NCI-H2227 (cell line): ENCODE data around the gene NAALADL2.
A peak's percentile ranks its signal among the peaks of the same experiment; 100 is the strongest.

Experiments used
- DNase-seq: peaks from one replicate; lab custom pipeline; 2025; ENCODE audit not compliant: unreplicated experiment; lab: John Stamatoyannopoulos, UW

Gene NAALADL2

DNA sequence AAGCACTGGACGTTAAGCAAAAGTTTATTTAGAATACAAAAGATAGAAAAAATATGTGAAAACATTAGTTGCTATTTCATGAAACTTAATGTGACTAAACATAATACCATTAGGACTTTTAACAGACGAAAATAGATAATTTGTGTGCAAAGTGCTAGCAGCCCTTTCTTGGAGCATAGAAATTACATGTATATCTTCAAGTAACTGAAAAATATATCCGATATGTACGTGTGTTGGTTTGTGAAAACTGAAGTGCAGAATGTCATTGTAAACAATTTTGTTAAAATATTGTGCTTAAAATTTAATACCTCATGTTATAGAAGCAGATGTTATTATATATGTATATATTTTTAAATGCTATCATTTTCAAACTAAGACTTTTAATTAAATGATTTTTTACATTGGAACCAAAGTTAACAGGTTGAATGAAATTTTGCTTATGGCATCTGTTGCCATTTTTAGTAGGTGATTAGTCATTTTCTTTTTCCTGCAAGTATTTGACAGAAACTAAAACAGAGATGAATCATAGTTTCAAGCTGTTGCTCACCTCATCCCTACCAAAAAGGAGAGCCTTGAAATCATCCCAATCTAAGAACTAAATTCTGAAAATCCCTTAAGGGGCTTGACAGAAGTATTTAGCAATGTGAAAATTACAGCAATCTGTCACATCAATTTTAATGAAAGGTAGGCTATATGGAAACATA lies 334.8 kb downstream of the NAALADL2 start:
- no peak for DNase-seq

DNA sequence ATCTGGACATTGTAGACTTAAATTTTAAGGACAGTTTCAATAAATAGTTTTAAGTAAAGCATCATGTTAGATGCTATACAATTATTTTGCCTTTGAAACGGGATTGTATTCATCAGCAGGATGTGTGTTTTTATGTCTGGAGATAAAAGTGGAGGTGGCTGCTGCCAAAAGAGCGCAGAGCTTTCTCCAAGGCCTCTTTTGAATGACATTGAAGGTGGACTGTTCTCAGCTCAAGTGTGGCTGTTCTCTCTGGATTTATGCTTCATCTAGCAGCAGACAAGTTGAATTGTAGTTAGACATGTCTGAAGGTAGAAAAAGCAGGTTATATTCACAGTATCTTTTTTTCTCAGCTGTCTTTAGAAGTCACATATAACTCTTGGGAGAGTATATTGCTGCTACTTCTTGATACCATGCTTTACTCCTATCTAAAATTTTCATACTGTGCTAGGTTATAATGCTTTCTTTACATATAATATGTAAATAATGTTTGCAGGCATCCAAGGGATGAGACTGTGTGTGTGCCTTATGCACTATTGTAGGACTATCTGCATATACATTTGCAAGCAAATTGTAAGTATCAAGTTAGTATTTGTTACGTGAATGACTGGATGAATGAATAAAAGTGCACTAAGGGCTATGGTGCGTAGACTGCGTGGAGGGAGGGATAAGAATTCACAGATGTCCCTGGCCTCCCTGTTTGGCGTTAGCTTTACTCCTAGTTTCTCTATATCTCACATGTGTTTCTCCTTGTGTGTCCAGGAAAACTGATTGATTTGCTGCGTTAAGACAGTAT lies 340.1 kb downstream of the NAALADL2 start:
- DNase-seq = no peak

DNA sequence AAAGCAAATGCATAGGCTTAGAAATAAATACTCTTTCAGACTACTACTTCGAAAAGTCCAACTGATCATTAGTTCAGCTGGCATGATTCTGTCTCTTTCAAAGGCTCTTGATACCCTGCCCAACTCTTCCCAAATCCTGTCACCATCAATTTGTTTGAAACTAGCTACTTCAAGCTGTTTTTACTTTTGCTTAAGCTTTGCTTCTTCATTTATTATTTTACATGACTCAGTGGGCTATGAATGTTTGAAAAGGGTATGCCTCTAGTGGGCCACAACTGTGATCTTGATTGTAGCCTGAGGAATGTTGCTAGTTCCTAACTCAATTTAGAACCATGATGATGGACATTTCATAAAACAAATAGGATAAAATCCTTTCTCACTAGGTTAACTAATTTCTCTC lies 340.8 kb downstream of the NAALADL2 start:
- no peak for DNase-seq

DNA sequence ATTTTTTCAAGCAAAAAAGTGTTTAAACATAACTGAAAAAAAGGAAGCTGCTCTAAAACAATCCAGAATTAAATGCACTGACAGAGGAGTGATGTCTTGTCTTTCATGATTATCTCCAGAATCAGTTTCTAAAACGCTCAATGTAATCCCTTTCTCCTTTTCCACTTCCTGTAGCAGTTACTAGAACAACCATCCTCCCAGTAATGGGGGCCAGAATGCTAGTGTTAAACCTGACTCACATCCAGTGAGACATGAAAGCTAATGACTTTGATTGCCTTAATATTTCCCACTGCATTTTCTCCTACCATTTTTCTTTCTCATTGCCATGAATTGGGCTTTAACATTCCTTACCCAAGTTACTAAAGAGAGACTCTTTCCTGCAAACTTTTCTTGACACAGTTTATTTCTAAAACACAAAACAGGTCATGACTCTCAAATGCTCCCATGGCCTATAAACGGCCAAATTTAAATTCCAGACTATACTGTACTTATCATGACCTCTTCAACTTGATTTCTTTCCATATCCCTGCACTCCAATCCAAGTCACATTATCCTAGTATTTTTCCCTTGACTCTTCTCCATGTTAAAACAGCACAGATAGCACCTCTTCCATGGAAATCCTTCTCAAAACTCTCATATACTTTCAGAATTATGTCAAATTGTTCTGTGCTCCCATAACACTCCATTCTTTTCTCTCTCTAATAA lies 341.4 kb downstream of the NAALADL2 start:
- no peak for DNase-seq

DNA sequence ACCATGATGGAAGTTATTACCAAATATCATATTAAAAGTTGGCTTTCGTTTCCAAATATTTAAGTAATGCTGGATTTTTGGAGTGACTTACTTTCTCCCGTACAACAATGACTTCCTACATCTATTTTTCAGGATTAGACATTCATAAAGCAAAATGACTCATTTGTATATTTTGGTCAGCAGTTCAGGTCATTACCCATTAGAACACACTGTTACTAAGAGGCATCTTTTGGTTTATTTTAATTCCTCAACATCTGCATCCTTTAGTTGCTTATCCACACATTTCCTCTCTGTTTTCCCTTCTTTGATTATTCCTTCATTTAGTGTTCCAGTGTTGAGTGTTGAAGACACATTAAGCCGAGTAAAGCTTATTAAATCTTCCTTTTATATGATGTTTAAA lies 348.2 kb downstream of the NAALADL2 start:
- no peak for DNase-seq

DNA sequence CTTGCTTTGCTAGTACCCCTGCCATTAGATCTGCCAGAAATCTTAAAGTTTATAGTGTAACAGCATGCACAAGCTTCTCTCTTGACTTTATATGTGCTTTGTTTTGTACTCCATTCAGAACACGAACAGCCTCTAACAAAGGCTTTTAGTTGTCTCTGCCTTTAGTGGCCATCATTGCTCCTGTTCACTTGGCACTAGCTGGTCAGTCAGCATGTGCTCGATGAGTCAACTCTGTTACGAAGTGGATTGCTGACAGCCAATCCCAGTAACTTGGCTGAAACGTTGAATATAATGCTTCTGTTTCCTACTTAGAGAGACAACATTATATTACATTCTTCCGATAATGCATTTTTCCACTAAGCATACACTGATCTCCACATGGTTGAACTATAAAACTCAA lies 349.2 kb downstream of the NAALADL2 start:
- DNase-seq = no peak

DNA sequence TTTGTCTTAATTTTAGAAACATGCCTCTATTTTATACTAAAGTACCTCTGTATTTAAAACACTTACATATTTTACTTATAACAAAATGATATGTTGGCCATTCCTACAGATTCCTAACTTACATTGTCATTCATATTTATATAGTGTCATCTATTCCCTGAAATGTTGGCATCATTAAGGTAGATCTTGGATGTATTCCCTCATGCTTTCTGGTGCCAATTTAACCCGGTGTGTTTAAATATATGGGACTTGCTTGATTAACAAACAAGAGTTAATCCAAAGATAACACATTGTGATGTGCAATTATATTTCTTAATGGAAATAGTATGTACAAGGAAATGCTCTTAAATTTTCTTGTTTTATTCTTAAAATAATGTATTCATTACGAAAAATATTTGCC lies 352.3 kb downstream of the NAALADL2 start:
- no peak for DNase-seq

DNA sequence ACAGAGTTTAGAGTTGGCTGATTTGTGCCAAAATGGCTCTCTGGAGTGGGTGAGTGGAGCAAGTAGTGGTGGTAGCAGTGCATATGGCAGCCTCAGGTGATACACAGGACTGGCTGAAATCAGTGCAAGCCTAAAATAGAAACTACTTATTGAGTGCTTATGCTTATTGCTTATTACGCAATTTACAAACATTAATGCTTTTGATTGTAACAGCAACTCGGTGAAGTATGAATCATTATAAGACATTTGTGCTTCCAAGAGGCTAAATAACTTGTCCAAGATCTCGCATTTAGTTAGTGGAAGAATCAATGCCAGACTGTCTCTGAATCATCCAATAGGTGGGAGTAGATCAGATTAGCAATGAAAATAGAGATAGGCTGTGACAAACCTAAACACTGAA lies 353.8 kb downstream of the NAALADL2 start:
- DNase-seq = no peak

DNA sequence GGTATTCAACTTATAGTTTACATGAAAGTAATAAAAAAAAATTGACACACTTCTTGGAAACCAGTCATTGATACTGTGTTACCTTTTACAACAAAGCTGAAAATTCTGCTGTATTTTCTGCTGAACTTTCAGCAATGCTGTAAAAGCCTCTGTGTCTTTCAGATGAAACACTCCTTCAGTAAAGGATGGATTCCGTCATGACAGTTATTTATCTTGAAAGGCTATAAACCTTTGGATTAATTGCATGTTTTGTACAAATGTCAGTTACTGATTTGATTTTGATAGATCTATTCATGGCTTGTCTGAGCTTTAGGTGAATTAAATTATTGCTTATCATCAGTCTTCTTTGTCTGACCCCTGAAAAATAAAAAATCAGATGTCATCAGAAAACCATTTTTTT lies 355.1 kb downstream of the NAALADL2 start:
- DNase-seq = no peak

DNA sequence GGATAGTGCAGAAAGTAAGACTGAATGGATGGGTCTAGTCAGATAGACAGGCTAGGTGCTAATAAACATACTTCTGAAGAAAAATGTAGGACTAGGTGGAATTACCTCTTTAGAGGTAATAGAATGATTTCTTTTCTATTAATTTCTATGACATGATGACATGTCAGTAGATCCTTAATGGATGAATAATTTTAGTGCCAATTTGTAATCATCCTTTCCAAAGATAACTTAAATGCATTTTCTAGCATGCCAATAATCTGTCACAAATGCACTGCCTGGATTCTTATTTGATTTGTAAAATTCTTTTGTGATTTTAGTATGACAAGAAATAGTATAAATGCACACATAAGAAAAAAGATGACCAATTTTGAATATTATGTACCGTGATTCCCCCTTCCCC lies 356.7 kb downstream of the NAALADL2 start:
- DNase-seq = no peak

DNA sequence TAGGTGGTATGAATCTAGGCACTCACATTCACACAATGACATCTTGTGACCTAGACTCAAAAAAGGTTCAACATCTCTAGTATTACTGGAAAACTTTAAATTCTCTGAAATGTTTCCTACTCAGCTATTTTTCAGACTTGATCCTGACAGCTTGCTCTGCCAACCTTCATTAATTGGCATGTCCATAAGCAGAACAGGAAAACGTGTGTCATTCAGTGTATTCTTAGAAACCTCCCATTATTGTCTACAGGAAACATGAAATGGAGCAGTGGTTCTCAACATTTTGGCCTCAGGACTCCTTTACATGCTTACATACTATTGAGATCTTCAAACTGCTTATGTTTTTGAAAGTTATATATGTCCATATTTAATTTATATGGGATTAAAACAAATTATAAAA lies 363.2 kb downstream of the NAALADL2 start:
- no peak for DNase-seq

DNA sequence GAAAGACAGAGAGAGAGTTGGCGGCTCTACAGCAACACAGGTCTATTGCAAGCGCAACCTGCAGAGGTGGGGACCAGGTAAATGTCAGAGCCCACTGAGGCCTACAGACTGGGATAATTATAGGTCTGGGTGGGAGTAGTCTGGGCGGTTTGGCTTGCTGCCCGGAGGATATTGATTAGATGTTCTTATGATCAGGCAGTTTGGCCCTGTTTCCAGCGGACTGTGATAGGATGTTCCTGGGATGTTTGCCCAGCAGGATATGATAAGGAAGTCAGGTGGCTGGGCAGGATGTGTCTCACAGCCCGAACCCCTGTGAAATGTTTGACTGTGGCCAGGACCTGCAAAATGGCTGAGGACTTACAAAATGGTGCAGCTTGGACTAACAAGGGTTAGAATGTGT lies 364.9 kb downstream of the NAALADL2 start:
- DNase-seq = peak; percentile 82

DNA sequence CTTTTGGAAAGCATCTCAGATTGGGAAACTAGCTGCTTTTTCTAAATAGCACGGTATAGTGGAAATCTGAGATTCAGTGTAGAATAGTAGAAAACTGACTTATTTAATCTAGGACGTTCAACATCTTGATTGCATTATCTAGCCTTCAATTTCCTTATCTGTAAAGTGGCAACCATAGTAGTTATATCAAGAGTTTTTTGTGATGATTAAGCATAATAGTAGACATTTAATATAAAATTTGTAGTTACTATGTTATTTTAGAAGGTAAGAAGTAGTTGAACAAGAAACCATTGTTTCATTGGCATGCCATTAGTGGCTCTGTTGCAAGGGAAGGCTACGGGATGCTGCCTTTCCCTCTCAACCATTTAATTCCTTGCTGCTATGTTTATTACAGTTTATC lies 367.3 kb downstream of the NAALADL2 start:
- DNase-seq = no peak

DNA sequence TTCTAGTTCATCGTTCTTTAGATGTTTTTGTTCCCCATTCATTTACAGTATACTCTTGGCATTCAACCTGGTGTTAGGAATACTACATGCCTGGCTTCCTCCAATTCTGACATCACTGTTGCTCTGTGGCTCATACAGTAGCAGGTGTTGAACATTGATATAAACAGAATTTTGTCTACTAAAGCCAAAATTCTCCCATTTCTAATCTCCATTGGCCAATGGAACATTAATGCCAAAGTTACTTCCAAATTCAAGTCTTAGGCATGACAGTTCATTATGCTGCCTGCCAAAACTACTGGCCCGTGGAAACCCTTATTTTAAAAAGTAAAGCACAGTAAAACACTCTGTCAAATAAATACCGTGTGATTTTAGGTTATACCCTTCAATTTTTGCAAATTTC lies 368.0 kb downstream of the NAALADL2 start:
- DNase-seq = no peak

DNA sequence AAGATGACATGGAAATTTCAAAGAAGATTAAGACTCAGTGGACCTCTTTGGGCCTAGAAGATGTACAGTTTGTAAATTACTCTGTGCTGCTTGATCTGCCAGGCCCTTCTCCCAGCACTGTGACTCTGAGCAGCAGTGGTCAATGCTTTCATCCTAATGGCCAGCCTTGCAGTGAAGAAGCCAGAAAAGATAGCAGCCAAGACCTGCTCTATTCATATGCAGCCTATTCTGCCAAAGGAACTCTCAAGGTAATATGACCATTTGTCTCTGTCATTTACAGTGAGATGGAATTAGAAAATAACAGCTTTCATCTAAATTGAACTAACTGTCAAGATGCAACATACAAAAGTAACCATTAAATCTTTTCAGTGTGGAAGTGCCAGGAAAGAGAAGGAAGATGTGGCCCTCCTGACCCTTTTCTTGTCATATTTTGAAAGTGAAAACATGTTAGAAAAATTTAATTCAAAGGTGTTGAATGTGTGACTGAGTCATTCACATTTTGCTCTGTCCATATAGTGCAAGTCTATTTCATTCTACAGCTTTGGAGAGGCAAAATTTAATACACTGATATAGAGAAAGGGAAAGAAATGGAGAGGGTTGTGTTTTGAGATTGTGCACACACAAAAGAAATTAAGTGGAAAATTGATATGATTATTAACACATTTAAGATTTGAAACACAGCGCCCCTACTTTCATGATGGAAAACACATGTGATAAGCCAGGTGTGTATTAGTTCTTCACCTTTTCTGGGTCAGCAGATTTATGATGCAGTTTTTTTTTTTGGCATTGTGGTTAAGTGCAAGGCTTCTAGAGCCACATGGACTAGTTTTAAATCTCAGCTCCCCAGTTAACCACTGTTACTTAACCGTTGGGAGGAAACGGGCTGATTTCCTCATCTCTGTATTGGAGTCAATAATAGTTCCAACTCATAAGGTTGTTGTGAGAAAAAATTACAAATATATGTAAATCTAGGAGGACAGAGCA lies 375.1 kb downstream of the NAALADL2 start:
- peak; percentile 88 for DNase-seq

DNA sequence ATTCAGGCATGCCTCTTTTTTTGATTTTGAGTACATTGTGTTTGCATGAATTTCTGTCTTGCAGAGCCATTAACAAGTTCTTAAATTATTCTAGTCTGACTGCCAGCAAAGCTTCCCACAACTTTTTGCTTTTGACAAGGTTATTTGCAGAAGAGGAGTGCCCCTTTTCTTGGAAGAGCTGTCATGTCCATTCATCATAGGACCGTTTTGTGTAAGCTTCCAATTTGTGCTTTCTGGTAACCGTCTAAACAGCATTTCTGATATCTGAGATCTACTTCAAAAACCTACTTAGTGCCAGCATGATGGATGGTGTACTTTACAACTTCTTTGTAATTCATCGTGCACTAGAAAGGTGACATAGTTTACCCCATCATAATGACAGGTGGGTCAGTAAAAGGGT lies 379.7 kb downstream of the NAALADL2 start:
- peak; percentile 60 for DNase-seq

DNA sequence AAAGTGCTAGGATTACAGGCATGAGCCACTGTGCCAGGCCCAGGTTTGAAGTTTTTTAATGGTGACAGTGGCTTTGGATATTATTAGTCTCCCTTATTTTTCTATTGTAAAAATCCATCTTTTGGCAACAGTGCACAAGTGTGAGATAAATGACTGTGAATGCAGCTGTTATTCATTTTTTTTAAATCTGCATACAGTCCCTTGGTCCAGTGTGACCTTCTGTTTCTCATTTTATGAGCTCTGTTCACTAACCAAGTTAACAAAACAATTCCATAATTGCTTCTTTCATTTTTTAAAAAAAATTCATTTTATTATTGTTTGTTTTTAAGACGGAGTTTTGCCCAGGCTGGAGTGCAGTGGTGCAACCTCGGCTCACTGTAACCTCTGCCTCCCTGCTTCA lies 381.8 kb downstream of the NAALADL2 start:
- DNase-seq = no peak

DNA sequence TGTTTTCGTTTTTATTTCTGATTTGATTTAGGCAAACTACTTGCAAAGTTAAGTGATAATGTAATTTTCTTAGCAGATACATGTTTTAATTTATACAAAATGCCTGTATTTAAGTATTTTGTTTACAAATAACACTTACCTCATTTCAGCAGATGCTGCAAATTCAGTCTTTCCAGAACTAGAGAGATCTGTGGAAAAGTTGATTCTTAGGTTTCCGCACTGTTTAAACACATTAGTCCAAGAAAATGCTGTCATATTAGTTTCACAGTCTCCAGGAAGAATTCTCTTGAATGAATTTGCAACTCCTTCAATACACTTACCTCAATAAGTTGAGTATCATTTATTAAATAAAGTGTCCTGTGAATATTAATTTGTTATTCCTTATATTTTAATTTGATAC lies 383.1 kb downstream of the NAALADL2 start:
- DNase-seq = no peak

DNA sequence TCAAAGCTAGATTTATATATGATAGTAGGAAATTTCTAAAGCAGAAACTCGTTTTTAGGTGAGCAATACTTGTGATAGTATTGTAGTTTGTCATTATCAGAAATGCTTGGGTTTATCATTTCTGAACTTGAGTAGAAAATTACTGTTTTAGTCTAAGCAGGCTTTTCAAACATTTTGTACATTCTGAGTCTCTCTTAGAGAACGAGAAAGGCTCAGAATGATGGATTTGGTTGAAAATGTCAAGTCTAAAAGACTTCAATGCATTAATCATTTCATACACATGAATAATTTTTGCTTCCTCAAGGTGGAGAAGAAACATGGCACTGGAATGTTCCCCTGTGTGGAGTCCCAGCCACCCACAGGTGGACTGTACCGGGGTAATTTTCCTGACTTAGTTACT lies 387.1 kb downstream of the NAALADL2 start:
- no peak for DNase-seq

DNA sequence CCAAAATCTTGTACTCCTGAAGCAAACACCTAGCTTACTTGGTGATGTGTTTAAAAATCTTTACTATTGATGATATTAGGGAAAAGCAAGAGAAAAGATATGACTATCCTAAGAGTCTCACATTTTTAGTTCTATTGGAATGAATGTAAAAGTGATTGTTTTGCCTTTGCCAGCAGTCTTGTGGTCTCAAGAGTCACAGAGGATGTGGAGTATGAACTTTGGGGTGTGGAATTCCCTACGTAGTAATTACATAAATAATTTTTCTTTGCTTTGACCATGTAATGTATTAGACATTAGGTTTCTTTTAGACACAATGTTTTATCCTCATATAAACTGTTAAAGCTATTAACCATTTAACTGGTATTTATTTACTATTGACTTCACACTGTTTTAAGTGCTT lies 387.6 kb downstream of the NAALADL2 start:
- DNase-seq = no peak

DNA sequence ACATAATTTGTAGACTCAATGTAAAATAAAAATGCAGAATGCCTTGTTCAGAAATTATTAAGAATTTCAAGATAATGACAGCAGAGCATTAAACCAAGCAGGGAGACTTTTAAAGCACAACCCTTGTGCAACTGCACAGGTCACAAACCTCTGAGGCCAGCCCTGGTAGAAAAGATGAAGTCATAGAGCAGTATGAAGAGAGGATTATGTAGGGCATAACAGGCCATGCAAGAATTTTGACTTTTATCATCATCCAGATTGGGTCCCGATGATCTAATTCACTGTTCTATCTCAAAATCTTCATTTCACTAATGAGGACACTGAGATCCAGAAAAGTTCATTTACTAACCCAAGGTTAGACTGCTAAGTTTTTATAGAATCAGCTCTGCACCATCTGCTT lies 388.5 kb downstream of the NAALADL2 start:
- DNase-seq = no peak
